Neutrophil (primary cell): ENCODE measurements around the gene GPNMB.

Experiments used
- H3K27ac ChIP-seq: fragments of 200-600 bp; sonication (generic); 2 replicates; pipeline ENCODE4 v1.5.1; 2016; ENCODE audit warnings: mild to moderate bottlenecking, moderate library complexity
- H3K27me3 ChIP-seq: fragments of 200-600 bp; sonication (generic); 2 replicates; pipeline ENCODE4 v1.6.0; 2016; ENCODE audit warnings: mild to moderate bottlenecking
- H3K36me3 ChIP-seq: fragments of 200-600 bp; sonication (generic); 2 replicates; pipeline ENCODE4 v1.5.1; 2017
- H3K4me1 ChIP-seq, 2 experiments: fragments of 200-600 bp in 1 of 2; sonication (generic) in 1 of 2; 1 replicate in 1 of 2; 2 replicates in 1 of 2; pipeline versions ENCODE4 v1.5.1 to v1.6.1; 2013 to 2016; ENCODE audit warnings: low read depth in 1 of 2, low read length in 1 of 2, mild to moderate bottlenecking in 1 of 2, moderate library complexity in 1 of 2; ENCODE audit not compliant: control insufficient read depth in 1 of 2, insufficient read depth in 1 of 2
- H3K4me3 ChIP-seq, 2 experiments: fragments of 200-600 bp in 1 of 2; sonication (generic) in 1 of 2; 1 replicate in 1 of 2; 2 replicates in 1 of 2; pipeline ENCODE4 v1.5.1; 2013 to 2016; ENCODE audit warnings: low read depth in 1 of 2, low read length in 1 of 2, mild to moderate bottlenecking in 1 of 2, moderate library complexity in 1 of 2
- H3K9me3 ChIP-seq: fragments of 200-600 bp; sonication (generic); 2 replicates; pipeline ENCODE4 v1.5.1; 2016
- CTCF ChIP-seq: fragments of 200-600 bp; sonication (generic); IDR thresholded peaks from 2 replicates; pipeline ENCODE4 v1.5.1; 2016; ENCODE audit warnings: antibody characterized with exemption

The GPNMB gene

GRCh38 chr7:23247046-23247602, 549 bp downstream of the GPNMB start:
- peak overlapping the region; percentile 73 to 75 for H3K4me3 ChIP-seq
- no peak overlapping the region for H3K27ac ChIP-seq
- H3K4me1 ChIP-seq, result peaks cover 22 to 23% of the 10 kb centered on the region in 2 experiments
- no peak for TF ChIP-seq CTCF
- no peaks in the 10 kb centered on the region for H3K9me3 ChIP-seq
- H3K36me3 ChIP-seq, result no peaks in the 10 kb centered on the region
- H3K27me3 ChIP-seq, result peaks cover 22% of the 10 kb centered on the region

- no peaks in the 10 kb centered on the region for H3K9me3 ChIP-seq
- H3K36me3 ChIP-seq, result no peaks in the 10 kb centered on the region
- H3K27ac ChIP-seq, result peak overlapping the region; percentile 55
- H3K27me3 ChIP-seq, result peaks cover 29% of the 10 kb centered on the region
- peak overlapping the region; percentile 73 to 75 for H3K4me3 ChIP-seq
- no peak for TF ChIP-seq CTCF
- H3K4me1 ChIP-seq, result peaks cover 15 to 16% of the 10 kb centered on the region in 2 experiments
These were observed 1.2 kb downstream of the GPNMB start for GRCh38 chr7:23247603-23248335.

DNA sequence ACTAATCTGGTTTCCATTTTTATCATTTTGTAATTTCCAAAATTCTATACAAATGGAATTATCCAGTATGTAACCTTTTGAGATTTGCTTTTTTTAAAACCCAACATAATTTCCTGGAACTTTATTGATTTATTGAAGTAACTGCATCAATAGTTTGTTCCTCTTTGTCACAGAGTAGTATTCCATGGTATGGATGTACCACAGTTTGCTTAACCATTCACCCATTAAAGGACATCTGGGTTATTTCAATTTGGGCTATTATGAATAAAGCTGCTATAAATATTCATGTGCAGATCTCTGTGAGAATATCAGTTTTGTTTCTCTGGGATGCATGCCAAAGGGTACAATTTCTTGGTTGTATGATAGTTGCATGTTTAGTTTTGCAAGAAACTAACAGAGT, 2.9 kb downstream of the GPNMB start:
- no peak for TF ChIP-seq CTCF
- Histone ChIP-seq H3K27ac (no peak overlapping the region), H3K27me3 (peaks cover 38% of the 10 kb centered on the region), H3K9me3 (no peaks in the 10 kb centered on the region), H3K4me1 (peaks cover 14 to 16% of the 10 kb centered on the region in 2 experiments), H3K36me3 (no peaks in the 10 kb centered on the region), H3K4me3 (no peak overlapping the region)

GRCh38 chr7:23254051-23254681, 7.6 kb downstream of the GPNMB start:
- no peaks in the 10 kb centered on the region for H3K4me1 ChIP-seq
- H3K4me3 ChIP-seq, result no peak overlapping the region
- H3K27ac ChIP-seq, result no peak overlapping the region
- H3K9me3 ChIP-seq, result no peaks in the 10 kb centered on the region
- no peak for TF ChIP-seq CTCF
- peaks cover 62% of the 10 kb centered on the region for H3K27me3 ChIP-seq
- no peaks in the 10 kb centered on the region for H3K36me3 ChIP-seq

DNA sequence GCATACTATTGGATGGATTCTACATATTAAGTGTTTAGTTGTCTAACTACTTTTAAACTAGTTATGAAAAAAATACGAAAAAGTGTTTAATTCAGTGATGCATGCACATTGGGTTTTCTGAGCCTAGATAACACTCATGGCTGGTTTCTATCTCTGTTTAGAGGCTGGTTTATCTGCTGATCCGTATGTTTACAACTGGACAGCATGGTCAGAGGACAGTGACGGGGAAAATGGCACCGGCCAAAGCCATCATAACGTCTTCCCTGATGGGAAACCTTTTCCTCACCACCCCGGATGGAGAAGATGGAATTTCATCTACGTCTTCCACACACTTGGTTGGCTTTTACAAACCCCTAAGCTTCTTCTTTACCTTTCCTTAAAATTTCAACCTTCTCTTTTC, 10.2 kb downstream of the GPNMB start:
- peaks cover 60% of the 10 kb centered on the region for H3K27me3 ChIP-seq
- no peaks in the 10 kb centered on the region for H3K4me1 ChIP-seq
- H3K9me3 ChIP-seq, result no peaks in the 10 kb centered on the region
- no peak overlapping the region for H3K27ac ChIP-seq
- no peak for TF ChIP-seq CTCF
- no peak overlapping the region for H3K4me3 ChIP-seq
- no peaks in the 10 kb centered on the region for H3K36me3 ChIP-seq
